HCT116 (cell line): ENCODE measurements around the gene MEDAG. TPM values are rescaled to one million over a fixed set of nuclear protein-coding genes. Genes with fewer than 3 reads are reported as not detected.

Source experiments
- ATAC-seq: fragments of 200-7000 bp; cut with Tn5 transposase; 2 replicates; pipeline ENCODE4 v1.9.1; 2020; ENCODE audit warnings: mild to moderate bottlenecking, moderate library complexity
- BruUV-seq: library from RNA; stranded (reverse); fragments of 400-500 nt; replicated peaks from 2 replicates; lab custom pipeline; 2021; lab: Mats Ljungman, UMichigan
- CTCF ChIA-PET: fragments of 300-600 bp; sonication (Branson Sonifier 250); formaldehyde crosslinking; loops from one replicate; lab custom pipeline; 2021; ENCODE audit warnings: antibody characterized with exemption; lab: Charles Lee
- POLR2A ChIA-PET: fragments of 300-600, 350-600 bp; sonication (Branson Sonifier 250); formaldehyde crosslinking; loops from one replicate; lab custom pipeline; 2021; ENCODE audit warnings: antibody characterized with exemption; lab: Charles Lee
- RAD21 ChIA-PET, 2 experiments: fragments of 300-600 bp; sonication (Branson Sonifier 250); formaldehyde crosslinking; loops; one replicate each; lab custom pipeline; 2023; ENCODE audit warnings: low total read pairs in 2 of 2; ENCODE audit not compliant: uncharacterized antibody in 2 of 2, unreplicated experiment in 2 of 2, low non-redundant PET in 1 of 2; lab: Charles Lee
- DNase-seq: peaks from one replicate; pipeline ENCODE4 v3.0.0-alpha.2; 2010; ENCODE audit warnings: low read depth, low spot score
- H2AFZ ChIP-seq: fragments of 200-600 bp; shearing (Covaris generic), sonication (generic); 2 replicates; pipeline ENCODE4 v1.6.1; 2017; ENCODE audit warnings: low read depth, mixed run types, mixed read lengths, antibody characterized with exemption, low read length; ENCODE audit not compliant: poor library complexity, severe bottlenecking
- H3K27ac ChIP-seq: 2 replicates; pipeline ENCODE4 v1.5.1; 2012; ENCODE audit warnings: low read depth, low read length
- H3K27me3 ChIP-seq: fragments of 200-600 bp; sonication (generic); 2 replicates; pipeline ENCODE4 v1.6.1; 2016; ENCODE audit warnings: mixed run types, low read length, mixed read lengths; ENCODE audit not compliant: insufficient read depth
- H3K36me3 ChIP-seq, 2 experiments: fragments of 200-500 bp in 1 of 2; fragments of 200-600 bp in 1 of 2; sonication (Bioruptor generic) in 1 of 2; sonication (generic) in 1 of 2; 2 replicates each; pipeline versions ENCODE4 v1.5.1 to v1.6.1; 2014 to 2016; ENCODE audit warnings: low read length in 2 of 2, inconsistent platforms in 1 of 2, mixed read lengths in 1 of 2, mixed run types in 1 of 2; ENCODE audit not compliant: insufficient read depth in 2 of 2, control insufficient read depth in 1 of 2
- H3K4me1 ChIP-seq, 2 experiments: fragments of 200-600 bp in 1 of 2; sonication (generic) in 1 of 2; 2 replicates each; pipeline versions ENCODE4 v1.5.1 to v1.6.1; 2012 to 2017; ENCODE audit warnings: low read length in 2 of 2, inconsistent platforms in 1 of 2, mild to moderate bottlenecking in 1 of 2, mixed read lengths in 1 of 2, mixed run types in 1 of 2, moderate library complexity in 1 of 2; ENCODE audit not compliant: insufficient read depth in 2 of 2, control insufficient read depth in 1 of 2
- H3K4me2 ChIP-seq: fragments of 200-600 bp; sonication (generic); 2 replicates; pipeline ENCODE4 v1.6.1; 2017; ENCODE audit warnings: mixed run types, low read length, mixed read lengths
- H3K4me3 ChIP-seq, 2 experiments: fragments of 200-600 bp in 1 of 2; sonication (generic) in 1 of 2; replicated peaks in 1 of 2; 2 replicates each; pipeline ENCODE4 v1.5.1; 2011 to 2016; ENCODE audit warnings: low read length in 2 of 2, control low read depth in 1 of 2, low read depth in 1 of 2, mild to moderate bottlenecking in 1 of 2, mixed read lengths in 1 of 2, mixed run types in 1 of 2
- H3K79me2 ChIP-seq: fragments of 200-600 bp; sonication (generic); 2 replicates; pipeline ENCODE4 v1.6.1; 2017; ENCODE audit warnings: mild to moderate bottlenecking, mixed run types, low read length, moderate library complexity, mixed read lengths; ENCODE audit not compliant: insufficient read depth
- H3K9ac ChIP-seq: fragments of 200-600 bp; sonication (generic); 2 replicates; pipeline ENCODE4 v1.6.1; 2016; ENCODE audit warnings: low read length, mixed read lengths
- H3K9me2 ChIP-seq: fragments of 200-600 bp; sonication (generic), shearing (Covaris generic); 2 replicates; pipeline ENCODE4 v1.6.1; 2017; ENCODE audit warnings: mixed run types, mild to moderate bottlenecking, moderate library complexity; ENCODE audit not compliant: insufficient read depth
- H3K9me3 ChIP-seq, 2 experiments: fragments of 200-500 bp in 1 of 2; fragments of 200-600 bp in 1 of 2; sonication (Bioruptor generic) in 1 of 2; sonication (generic) in 1 of 2; 2 replicates each; pipeline ENCODE4 v1.6.1; 2014 to 2017; ENCODE audit warnings: low read length in 2 of 2, mixed read lengths in 2 of 2, inconsistent platforms in 1 of 2, low read depth in 1 of 2, mild to moderate bottlenecking in 1 of 2, mixed run types in 1 of 2, moderate library complexity in 1 of 2; ENCODE audit not compliant: control insufficient read depth in 1 of 2, insufficient read depth in 1 of 2
- H4K20me1 ChIP-seq: fragments of 200-600 bp; sonication (generic), shearing (Covaris generic); 2 replicates; pipeline ENCODE4 v1.6.1; 2017; ENCODE audit warnings: mixed run types, mild to moderate bottlenecking, moderate library complexity; ENCODE audit not compliant: insufficient read depth
- CBX3 ChIP-seq: IDR thresholded peaks from 2 replicates; pipeline ENCODE4 v1.6.1; 2012; ENCODE audit warnings: low read depth
- CEBPB ChIP-seq: IDR thresholded peaks from 2 replicates; pipeline ENCODE4 v1.6.1; 2012; ENCODE audit warnings: low read depth
- EGR1 ChIP-seq: IDR thresholded peaks from 2 replicates; pipeline ENCODE4 v1.6.1; 2012; ENCODE audit warnings: low read depth
- ELF1 ChIP-seq: IDR thresholded peaks from 2 replicates; pipeline ENCODE4 v1.6.1; 2012; ENCODE audit warnings: low read depth, borderline replicate concordance
- EZH2 ChIP-seq: fragments of 200-600 bp; sonication (generic); IDR thresholded peaks from 2 replicates; pipeline ENCODE4 v1.6.1; 2017; ENCODE audit warnings: antibody characterized with exemption, mixed run types
- EZH2phosphoT487 ChIP-seq: fragments of 200-600 bp; IDR thresholded peaks from 2 replicates; pipeline ENCODE4 v1.6.1; 2018; ENCODE audit warnings: antibody characterized with exemption, borderline replicate concordance
- FOSL1 ChIP-seq: IDR thresholded peaks from 2 replicates; pipeline ENCODE4 v1.6.1; 2012; ENCODE audit warnings: low read depth
- JUND ChIP-seq: IDR thresholded peaks from 2 replicates; pipeline ENCODE4 v1.6.1; 2012
- POLR2A ChIP-seq: IDR thresholded peaks from 2 replicates; pipeline ENCODE4 v1.7.0; 2011; ENCODE audit warnings: borderline replicate concordance; ENCODE audit not compliant: insufficient read depth, insufficient read length; ENCODE audit errors: extremely low read depth
- POLR2AphosphoS5 ChIP-seq: IDR thresholded peaks from 2 replicates; pipeline ENCODE4 v1.6.1; 2011; ENCODE audit warnings: mild to moderate bottlenecking, low read depth, low read length, moderate library complexity
- RAD21 ChIP-seq: IDR thresholded peaks from 2 replicates; pipeline ENCODE4 v1.6.1; 2012; ENCODE audit warnings: low read depth, mild to moderate bottlenecking
- SP1 ChIP-seq: IDR thresholded peaks from 2 replicates; pipeline ENCODE4 v1.6.1; 2012; ENCODE audit warnings: low read depth
- SRF ChIP-seq: IDR thresholded peaks from 2 replicates; pipeline ENCODE4 v1.6.1; 2012; ENCODE audit warnings: low read depth
- ZFX ChIP-seq: fragments of 450-650 bp; IDR thresholded peaks from 2 replicates; pipeline ENCODE4 v1.6.1; 2017
- ZNF274 ChIP-seq: fragments of 200-500 bp; sonication (Bioruptor generic); IDR thresholded peaks from 2 replicates; pipeline ENCODE4 v1.6.1; 2014; ENCODE audit warnings: mild to moderate bottlenecking, low read depth, low read length, inconsistent platforms
- intact Hi-C: fragments of 100-400 bp; cut with micrococcal nuclease; formaldehyde crosslinking; loops from 2 replicates; pipeline ENCODE4 v1.10.0; 2022
- total RNA-seq: library from RNA; stranded (reverse); gene quantifications from one replicate; pipeline ENCODE4 v1.2.1, GENCODE V29; 2021; ENCODE audit not compliant: unreplicated experiment
- TF ChIP-seq, protein P1 (sequence below): IDR thresholded peaks from 2 replicates; pipeline ENCODE4 v1.6.1; 2011; ENCODE audit warnings: mild to moderate bottlenecking, low read length, moderate library complexity; ENCODE audit not compliant: insufficient replicate concordance; ENCODE audit errors: extremely low read depth
- TF ChIP-seq, protein P2 (sequence below): IDR thresholded peaks from 2 replicates; pipeline ENCODE4 v1.6.1; 2012
- TF ChIP-seq, protein P3 (sequence below), 3 experiments: fragments of 200-600 bp in 1 of 3; sonication (generic) in 1 of 3; IDR thresholded peaks in 2 of 3; conservative IDR thresholded peaks in 1 of 3; 2 replicates each; pipeline ENCODE4 v1.5.1; 2012 to 2017; ENCODE audit warnings: low read depth in 2 of 3, low read length in 2 of 3, antibody characterized with exemption in 1 of 3, borderline replicate concordance in 1 of 3, control low read depth in 1 of 3, mild to moderate bottlenecking in 1 of 3, mixed read lengths in 1 of 3, mixed run types in 1 of 3, moderate library complexity in 1 of 3; ENCODE audit not compliant: insufficient read depth in 1 of 3
- TF ChIP-seq, protein P4 (sequence below): IDR thresholded peaks from 2 replicates; pipeline ENCODE4 v1.6.1; 2012; ENCODE audit warnings: low read depth
- TF ChIP-seq, protein P5 (sequence below): IDR thresholded peaks from 2 replicates; pipeline ENCODE4 v1.6.1; 2012

Gene MEDAG
- total RNA-seq, 1 experiment from 2014 or later, result not detected

DNA sequence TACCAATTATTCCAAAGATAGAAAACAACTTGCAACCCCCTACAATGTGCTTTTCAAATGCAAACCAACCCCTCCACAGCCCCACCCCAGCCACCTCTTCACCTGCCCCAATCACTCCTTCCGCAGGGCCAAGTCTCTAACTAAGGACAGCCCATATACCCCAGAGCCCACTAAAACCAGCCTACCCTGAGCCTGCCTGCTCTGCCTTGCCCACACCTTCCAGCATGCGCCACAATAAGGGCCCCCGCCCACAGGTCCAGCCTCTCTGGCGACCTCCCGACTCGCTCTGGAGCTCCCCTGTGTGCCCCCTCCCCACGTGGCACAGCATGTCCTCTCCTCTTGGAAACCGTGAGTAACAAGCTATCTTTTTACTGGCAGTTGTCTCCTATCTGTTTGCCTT, 42.8 kb upstream of the MEDAG start:
- no peak for DNase-seq
- CTCF ChIA-PET, result no interaction called here
- Histone ChIP-seq H3K9me2 (no peaks in the 10 kb centered on the region), H3K4me2 (no peak overlapping the region), H3K9me3 (peaks cover 0 to 5% of the 10 kb centered on the region in 2 experiments; a peak in 1 of 4 replicates), H3K79me2 (no peaks in the 10 kb centered on the region), H3K27ac (no peak overlapping the region), H4K20me1 (no peaks in the 10 kb centered on the region), H2AFZ (no peak overlapping the region), H3K36me3 (no peaks in the 10 kb centered on the region), H3K4me1 (peaks cover 9 to 17% of the 10 kb centered on the region in 2 experiments), H3K9ac (no peak overlapping the region), H3K27me3 (no peaks in the 10 kb centered on the region), H3K4me3 (no peak overlapping the region)
- intact Hi-C loops, result loop anchor here (10.0 kb wide), 1 partner anchor 182 kb away; no protein-coding TSS in a partner anchor
- no peak for TF ChIP-seq EGR1
- no peak for TF ChIP-seq SP1
- TF ChIP-seq, protein P1, sequence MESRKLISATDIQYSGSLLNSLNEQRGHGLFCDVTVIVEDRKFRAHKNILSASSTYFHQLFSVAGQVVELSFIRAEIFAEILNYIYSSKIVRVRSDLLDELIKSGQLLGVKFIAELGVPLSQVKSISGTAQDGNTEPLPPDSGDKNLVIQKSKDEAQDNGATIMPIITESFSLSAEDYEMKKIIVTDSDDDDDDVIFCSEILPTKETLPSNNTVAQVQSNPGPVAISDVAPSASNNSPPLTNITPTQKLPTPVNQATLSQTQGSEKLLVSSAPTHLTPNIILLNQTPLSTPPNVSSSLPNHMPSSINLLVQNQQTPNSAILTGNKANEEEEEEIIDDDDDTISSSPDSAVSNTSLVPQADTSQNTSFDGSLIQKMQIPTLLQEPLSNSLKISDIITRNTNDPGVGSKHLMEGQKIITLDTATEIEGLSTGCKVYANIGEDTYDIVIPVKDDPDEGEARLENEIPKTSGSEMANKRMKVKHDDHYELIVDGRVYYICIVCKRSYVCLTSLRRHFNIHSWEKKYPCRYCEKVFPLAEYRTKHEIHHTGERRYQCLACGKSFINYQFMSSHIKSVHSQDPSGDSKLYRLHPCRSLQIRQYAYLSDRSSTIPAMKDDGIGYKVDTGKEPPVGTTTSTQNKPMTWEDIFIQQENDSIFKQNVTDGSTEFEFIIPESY, result no peak
- no peak for TF ChIP-seq ELF1
- TF ChIP-seq ZFX, result no peak
- TF ChIP-seq CEBPB, result no peak
- no peak for TF ChIP-seq RAD21
- TF ChIP-seq EZH2, result no peak
- no peak for TF ChIP-seq EZH2phosphoT487
- TF ChIP-seq POLR2A, result no peak
- TF ChIP-seq CBX3, result no peak
- no peak for TF ChIP-seq POLR2AphosphoS5
- TF ChIP-seq FOSL1, result no peak
- no peak for TF ChIP-seq SRF
- TF ChIP-seq, protein P2, sequence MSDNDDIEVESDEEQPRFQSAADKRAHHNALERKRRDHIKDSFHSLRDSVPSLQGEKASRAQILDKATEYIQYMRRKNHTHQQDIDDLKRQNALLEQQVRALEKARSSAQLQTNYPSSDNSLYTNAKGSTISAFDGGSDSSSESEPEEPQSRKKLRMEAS, result no peak
- TF ChIP-seq, protein P3, sequence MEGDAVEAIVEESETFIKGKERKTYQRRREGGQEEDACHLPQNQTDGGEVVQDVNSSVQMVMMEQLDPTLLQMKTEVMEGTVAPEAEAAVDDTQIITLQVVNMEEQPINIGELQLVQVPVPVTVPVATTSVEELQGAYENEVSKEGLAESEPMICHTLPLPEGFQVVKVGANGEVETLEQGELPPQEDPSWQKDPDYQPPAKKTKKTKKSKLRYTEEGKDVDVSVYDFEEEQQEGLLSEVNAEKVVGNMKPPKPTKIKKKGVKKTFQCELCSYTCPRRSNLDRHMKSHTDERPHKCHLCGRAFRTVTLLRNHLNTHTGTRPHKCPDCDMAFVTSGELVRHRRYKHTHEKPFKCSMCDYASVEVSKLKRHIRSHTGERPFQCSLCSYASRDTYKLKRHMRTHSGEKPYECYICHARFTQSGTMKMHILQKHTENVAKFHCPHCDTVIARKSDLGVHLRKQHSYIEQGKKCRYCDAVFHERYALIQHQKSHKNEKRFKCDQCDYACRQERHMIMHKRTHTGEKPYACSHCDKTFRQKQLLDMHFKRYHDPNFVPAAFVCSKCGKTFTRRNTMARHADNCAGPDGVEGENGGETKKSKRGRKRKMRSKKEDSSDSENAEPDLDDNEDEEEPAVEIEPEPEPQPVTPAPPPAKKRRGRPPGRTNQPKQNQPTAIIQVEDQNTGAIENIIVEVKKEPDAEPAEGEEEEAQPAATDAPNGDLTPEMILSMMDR (IDR thresholded peaks at IDR 0.05 in 2 of 3, conservative IDR thresholded peaks at IDR 0.05 in 1 of 3; ENCODE audit: borderline replicate concordance in 1 of 3, insufficient read depth in 1 of 3, low read depth in 2 of 3, low read length in 2 of 3), result no peak
- no peak for TF ChIP-seq ZNF274
- TF ChIP-seq, protein P4, sequence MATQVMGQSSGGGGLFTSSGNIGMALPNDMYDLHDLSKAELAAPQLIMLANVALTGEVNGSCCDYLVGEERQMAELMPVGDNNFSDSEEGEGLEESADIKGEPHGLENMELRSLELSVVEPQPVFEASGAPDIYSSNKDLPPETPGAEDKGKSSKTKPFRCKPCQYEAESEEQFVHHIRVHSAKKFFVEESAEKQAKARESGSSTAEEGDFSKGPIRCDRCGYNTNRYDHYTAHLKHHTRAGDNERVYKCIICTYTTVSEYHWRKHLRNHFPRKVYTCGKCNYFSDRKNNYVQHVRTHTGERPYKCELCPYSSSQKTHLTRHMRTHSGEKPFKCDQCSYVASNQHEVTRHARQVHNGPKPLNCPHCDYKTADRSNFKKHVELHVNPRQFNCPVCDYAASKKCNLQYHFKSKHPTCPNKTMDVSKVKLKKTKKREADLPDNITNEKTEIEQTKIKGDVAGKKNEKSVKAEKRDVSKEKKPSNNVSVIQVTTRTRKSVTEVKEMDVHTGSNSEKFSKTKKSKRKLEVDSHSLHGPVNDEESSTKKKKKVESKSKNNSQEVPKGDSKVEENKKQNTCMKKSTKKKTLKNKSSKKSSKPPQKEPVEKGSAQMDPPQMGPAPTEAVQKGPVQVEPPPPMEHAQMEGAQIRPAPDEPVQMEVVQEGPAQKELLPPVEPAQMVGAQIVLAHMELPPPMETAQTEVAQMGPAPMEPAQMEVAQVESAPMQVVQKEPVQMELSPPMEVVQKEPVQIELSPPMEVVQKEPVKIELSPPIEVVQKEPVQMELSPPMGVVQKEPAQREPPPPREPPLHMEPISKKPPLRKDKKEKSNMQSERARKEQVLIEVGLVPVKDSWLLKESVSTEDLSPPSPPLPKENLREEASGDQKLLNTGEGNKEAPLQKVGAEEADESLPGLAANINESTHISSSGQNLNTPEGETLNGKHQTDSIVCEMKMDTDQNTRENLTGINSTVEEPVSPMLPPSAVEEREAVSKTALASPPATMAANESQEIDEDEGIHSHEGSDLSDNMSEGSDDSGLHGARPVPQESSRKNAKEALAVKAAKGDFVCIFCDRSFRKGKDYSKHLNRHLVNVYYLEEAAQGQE, result no peak
- TF ChIP-seq, protein P5, sequence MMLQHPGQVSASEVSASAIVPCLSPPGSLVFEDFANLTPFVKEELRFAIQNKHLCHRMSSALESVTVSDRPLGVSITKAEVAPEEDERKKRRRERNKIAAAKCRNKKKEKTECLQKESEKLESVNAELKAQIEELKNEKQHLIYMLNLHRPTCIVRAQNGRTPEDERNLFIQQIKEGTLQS, result no peak
- no peak for TF ChIP-seq JUND
- no peak for ATAC-seq
- POLR2A ChIA-PET, result no interaction called here
- RAD21 ChIA-PET, result no interaction called here
- no TSS peak for BruUV-seq
